Vagina (tissue), 2 donors: ENCODE measurements around the gene MVD. TPM values are rescaled to one million over a fixed set of nuclear protein-coding genes. Genes with fewer than 3 reads are reported as not detected.
A peak's percentile ranks its signal among the peaks of the same experiment; 100 is the strongest.

Source experiments
- DNase-seq, 2 donors: peaks; one replicate each; pipeline ENCODE4 v3.0.0-alpha.2; 2017; ENCODE audit errors: extremely low spot score in 2 of 2
- H3K27ac ChIP-seq: fragments of 200-600 bp; sonication (generic); one replicate; pipeline ENCODE4 v1.5.1; 2019
- H3K27me3 ChIP-seq: fragments of 200-600 bp; sonication (generic); one replicate; pipeline ENCODE4 v1.5.1; 2019
- H3K36me3 ChIP-seq, 2 donors: fragments of 200-600 bp; sonication (generic); one replicate each; pipeline ENCODE4 v1.5.1; 2017 to 2019
- H3K4me1 ChIP-seq: fragments of 200-600 bp; sonication (generic); one replicate; pipeline ENCODE4 v1.5.1; 2019
- H3K4me3 ChIP-seq, 2 donors: fragments of 200-600 bp; sonication (generic); 1 replicate in 1 of 2; 2 replicates in 1 of 2; pipeline ENCODE4 v1.5.1; 2016 to 2019
- H3K9me3 ChIP-seq: fragments of 200-600 bp; sonication (generic); one replicate; pipeline ENCODE4 v1.5.1; 2019
- CTCF ChIP-seq, 3 experiments: fragments of 450-650 bp in 2 of 3; fragments of 200-600 bp in 1 of 3; sonication (generic) in 1 of 3; IDR thresholded peaks; one replicate each; pipeline ENCODE4 v1.5.1; 2017 to 2019; ENCODE audit warnings: antibody characterized with exemption in 3 of 3, mild to moderate bottlenecking in 2 of 3, moderate library complexity in 2 of 3
- POLR2A ChIP-seq, 2 donors: fragments of 450-650 bp; IDR thresholded peaks; one replicate each; pipeline ENCODE4 v1.6.1; 2017; ENCODE audit warnings: antibody characterized with exemption in 2 of 2, mild to moderate bottlenecking in 2 of 2, moderate library complexity in 2 of 2
- POLR2AphosphoS5 ChIP-seq, 2 donors: sonication (generic); formaldehyde crosslinking; IDR thresholded peaks; one replicate each; pipeline ENCODE4 v1.9.0; 2017; ENCODE audit warnings: antibody characterized with exemption in 2 of 2, mild to moderate bottlenecking in 2 of 2, low read depth in 1 of 2; ENCODE audit not compliant: insufficient read depth in 1 of 2
- intact Hi-C: fragments of 100-400 bp; cut with DNase I; formaldehyde crosslinking; loops from one replicate; pipeline ENCODE4 v1.15.1; 2023
- total RNA-seq: library from RNA; depleted of rRNA; stranded (reverse); fragments of >200 nt; gene quantifications from one replicate; pipeline ENCODE4 v1.2.3, GENCODE V29; 2016

The MVD gene
- total RNA-seq, 1 donor from 2014 or later = 33.1 TPM

DNA sequence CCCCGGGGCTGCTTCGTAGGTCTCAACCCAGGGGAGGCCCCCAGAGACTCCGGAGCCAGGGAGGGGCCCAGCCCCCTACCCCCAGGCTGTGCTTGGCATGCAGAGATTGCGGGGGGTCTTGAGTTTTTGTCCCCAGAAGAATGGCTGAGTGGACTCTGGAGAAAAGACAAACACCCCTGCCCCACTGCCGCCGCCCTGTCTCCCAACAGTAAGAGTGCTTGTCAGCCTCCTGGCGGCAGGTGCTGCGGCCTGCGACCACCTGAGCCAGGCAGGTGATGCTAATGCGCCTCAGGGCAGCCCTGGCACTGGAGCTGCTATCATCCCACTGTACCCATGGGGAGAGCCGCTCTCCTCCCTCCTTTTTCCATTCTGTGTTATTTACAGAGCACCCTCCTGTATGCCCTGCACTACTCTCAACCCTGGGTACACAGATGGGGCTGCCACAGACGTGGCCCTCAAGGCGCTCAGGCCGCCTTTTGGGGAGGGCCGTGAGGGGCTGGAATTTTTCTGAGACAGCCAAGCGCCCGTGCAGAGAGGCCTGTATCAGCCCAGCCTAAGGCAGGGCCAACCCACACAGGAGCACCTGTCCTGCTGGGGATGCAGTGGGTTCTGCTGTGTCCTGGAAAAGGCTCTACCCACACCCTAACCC lies 27.1 kb downstream of the MVD start:
- Histone ChIP-seq H3K36me3 (peaks cover 0 to 16% of the 10 kb centered on the region in 2 donors), H3K4me3 (no peak overlapping the region), H3K9me3 (no peaks in the 10 kb centered on the region), H3K27ac (no peak overlapping the region), H3K4me1 (peaks cover 16% of the 10 kb centered on the region), H3K27me3 (peaks cover 12% of the 10 kb centered on the region)
- intact Hi-C loops = no loop called here
- TF ChIP-seq CTCF (IDR thresholded peaks at IDR 0.05) = no peak
- TF ChIP-seq POLR2AphosphoS5 (IDR thresholded peaks at IDR 0.05; ENCODE audit: insufficient read depth in 1 of 2, low read depth in 1 of 2) = no peak
- TF ChIP-seq POLR2A (IDR thresholded peaks at IDR 0.05) = no peak
- no peak for DNase-seq

DNA sequence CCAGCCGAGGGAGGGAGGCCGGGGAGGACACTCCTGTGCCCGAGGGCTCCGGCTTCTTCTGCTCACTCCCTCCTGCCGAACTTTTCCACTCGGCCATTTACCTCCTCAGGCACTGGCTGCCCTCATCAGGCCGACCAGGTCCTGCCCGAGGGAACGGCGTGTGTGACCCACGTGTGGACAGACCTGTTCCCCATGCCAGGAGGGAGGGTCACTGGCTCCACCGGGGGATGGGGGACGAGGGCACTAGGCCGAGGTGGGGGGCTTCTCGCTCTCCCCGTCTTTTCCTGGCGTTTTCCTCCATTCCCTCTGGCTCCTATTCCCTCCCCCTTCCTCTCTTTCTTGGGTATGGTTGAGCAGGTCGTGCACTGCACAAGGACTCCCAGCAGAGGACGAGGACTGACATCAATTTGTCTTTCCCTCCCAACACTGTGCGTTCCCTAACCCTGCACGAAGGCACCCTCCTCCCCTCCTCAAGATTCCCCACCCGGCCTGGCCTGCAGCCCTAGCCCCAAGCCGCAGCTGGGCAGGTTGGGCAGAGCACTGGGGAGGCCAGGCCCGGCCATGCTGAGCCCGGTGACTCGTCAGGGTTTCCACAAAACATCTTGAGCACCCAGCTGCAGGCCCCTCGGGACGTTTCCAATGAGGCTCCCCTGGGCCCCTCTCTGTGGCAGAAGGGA lies 27.8 kb downstream of the MVD start:
- TF ChIP-seq POLR2AphosphoS5 (IDR thresholded peaks at IDR 0.05; ENCODE audit: insufficient read depth in 1 of 2, low read depth in 1 of 2) (no peak), CTCF (IDR thresholded peaks at IDR 0.05) (no peak), POLR2A (IDR thresholded peaks at IDR 0.05) (no peak)
- peaks cover 12% of the 10 kb centered on the region for H3K27me3 ChIP-seq
- no peaks in the 10 kb centered on the region for H3K9me3 ChIP-seq
- intact Hi-C loops = no loop called here
- H3K36me3 ChIP-seq = peaks cover 0 to 22% of the 10 kb centered on the region in 2 donors
- H3K27ac ChIP-seq = no peak overlapping the region
- no peak for DNase-seq
- peaks cover 16% of the 10 kb centered on the region for H3K4me1 ChIP-seq
- H3K4me3 ChIP-seq = peak overlapping the region; percentile 39 to 43

GRCh38 chr16:88634141-88634993 lies 28.5 kb downstream of the MVD start:
- DNase-seq = no peak
- peak overlapping the region; percentile 39 to 43 for H3K4me3 ChIP-seq
- no peaks in the 10 kb centered on the region for H3K9me3 ChIP-seq
- no peak for TF ChIP-seq CTCF (IDR thresholded peaks at IDR 0.05)
- TF ChIP-seq POLR2AphosphoS5 (IDR thresholded peaks at IDR 0.05; ENCODE audit: insufficient read depth in 1 of 2, low read depth in 1 of 2) = no peak
- TF ChIP-seq POLR2A (IDR thresholded peaks at IDR 0.05) = no peak
- no peak overlapping the region for H3K27ac ChIP-seq
- intact Hi-C loops = no loop called here
- peaks cover 12% of the 10 kb centered on the region for H3K27me3 ChIP-seq
- peaks cover 16% of the 10 kb centered on the region for H3K4me1 ChIP-seq
- peaks cover 0 to 29% of the 10 kb centered on the region in 2 donors for H3K36me3 ChIP-seq

DNA sequence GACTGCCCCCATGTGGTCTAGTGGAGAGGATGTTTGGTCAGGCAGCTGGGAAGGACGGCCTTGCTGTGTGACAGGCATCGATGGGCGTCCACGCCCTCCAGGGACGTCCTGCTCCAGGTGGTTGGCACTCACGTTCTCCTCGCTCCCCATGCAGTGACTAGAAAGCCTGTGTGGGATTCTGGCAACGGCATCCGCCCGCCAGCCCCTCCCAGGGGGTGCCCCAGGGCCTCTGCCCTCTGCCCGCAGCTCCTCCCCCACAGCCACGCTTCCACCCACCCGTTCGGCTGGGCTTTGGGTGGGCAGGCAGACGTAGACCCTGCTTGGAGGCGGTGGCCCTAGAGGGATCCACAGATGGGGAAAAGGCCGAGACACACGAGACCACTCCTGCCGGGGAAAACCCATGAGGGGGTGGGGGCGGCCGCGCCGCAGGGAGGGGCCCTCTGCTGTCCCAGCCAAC lies 29.2 kb downstream of the MVD start:
- H3K27ac ChIP-seq = no peak overlapping the region
- H3K9me3 ChIP-seq = no peaks in the 10 kb centered on the region
- TF ChIP-seq POLR2AphosphoS5 (IDR thresholded peaks at IDR 0.05; ENCODE audit: insufficient read depth in 1 of 2, low read depth in 1 of 2) (peak in 1 of 2 donors; percentile 1), POLR2A (IDR thresholded peaks at IDR 0.05) (no peak), CTCF (IDR thresholded peaks at IDR 0.05) (no peak)
- peaks cover 16% of the 10 kb centered on the region for H3K4me1 ChIP-seq
- DNase-seq = no peak
- intact Hi-C loops = no loop called here
- peak overlapping the region; percentile 39 to 43 for H3K4me3 ChIP-seq
- peaks cover 0 to 35% of the 10 kb centered on the region in 2 donors for H3K36me3 ChIP-seq
- H3K27me3 ChIP-seq = peaks cover 6% of the 10 kb centered on the region
